Measurements from ENCODE around the gene DPY19L1.

DNA sequence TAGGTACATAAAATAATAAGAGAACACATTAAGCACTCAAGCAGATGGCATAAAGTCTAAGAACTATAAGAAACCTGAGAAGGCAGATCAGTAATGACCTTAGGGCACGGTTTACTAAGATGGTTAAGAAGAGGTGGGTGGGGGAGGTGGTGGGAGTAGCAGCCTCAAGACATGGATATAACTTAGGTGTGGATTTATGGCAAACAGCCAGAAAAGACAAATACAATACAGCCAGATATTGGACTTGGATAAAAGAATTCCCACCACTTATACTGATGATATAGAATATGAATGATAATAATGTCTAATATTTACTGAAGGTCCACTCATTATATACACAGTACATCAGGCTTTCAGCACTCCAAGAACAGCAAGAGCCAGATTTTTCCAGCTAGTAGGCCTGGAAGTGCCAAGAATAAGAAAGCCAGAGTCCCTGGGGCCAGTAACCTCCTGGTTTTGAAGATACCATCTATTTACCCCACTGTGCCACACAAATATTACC is 11.9 kb downstream of the DPY19L1 start:
- TF ChIP-seq CTCF (IDR thresholded peaks at IDR 0.05) (no peak), POLR2A (IDR thresholded peaks at IDR 0.05) (no peak)
